ENCODE data around the gene DACH1. TPM values are rescaled to one million over a fixed set of nuclear protein-coding genes. Genes with fewer than 3 reads are reported as not detected.

The DACH1 gene
- total and polyA plus RNA-seq, 2 of the 13 experiments (the other 11 are each of a cell fraction or from before 2014, with no cell fraction given): not detected

DNA sequence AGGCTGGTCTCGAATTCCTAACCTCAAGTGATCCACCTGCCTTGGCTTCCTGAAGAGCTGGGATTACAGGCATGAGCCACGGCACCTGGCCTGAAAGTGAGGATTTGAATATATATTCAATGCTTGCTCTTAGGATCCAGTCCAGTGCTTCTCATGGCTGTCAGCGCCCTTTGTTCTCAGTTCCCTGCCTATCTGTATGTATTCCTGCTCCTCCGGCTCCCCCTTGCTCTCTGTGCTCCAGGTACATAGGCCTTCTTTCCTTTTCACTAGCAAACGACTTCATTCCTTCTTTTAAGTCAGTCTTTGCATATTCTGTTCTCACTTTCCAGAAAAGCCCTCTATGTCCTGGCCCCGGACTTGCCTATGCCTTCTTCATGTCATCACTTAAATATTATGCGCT lies 232.8 kb downstream of the DACH1 start:
- TF ChIP-seq ELF3 (CRISPR knock-in tag; IDR thresholded peaks at IDR 0.05) (no peak), NPAS2 (CRISPR knock-in tag; IDR thresholded peaks at IDR 0.05; ENCODE audit: borderline replicate concordance) (no peak), PHF5A (CRISPR knock-in tag; IDR thresholded peaks at IDR 0.05; ENCODE audit: low read depth, unreplicated experiment) (no peak), RARG (CRISPR knock-in tag; IDR thresholded peaks at IDR 0.05; ENCODE audit: low read depth) (no peak), CREM (IDR thresholded peaks at IDR 0.05) (no peak), CREM (CRISPR knock-in tag; IDR thresholded peaks at IDR 0.05) (no peak), ZC3H4 (CRISPR knock-in tag; IDR thresholded peaks at IDR 0.05; ENCODE audit: borderline replicate concordance) (no peak), ZNF816 (CRISPR knock-in tag; IDR thresholded peaks at IDR 0.05; ENCODE audit: borderline replicate concordance) (no peak)
- TF ChIP-seq, protein P1, sequence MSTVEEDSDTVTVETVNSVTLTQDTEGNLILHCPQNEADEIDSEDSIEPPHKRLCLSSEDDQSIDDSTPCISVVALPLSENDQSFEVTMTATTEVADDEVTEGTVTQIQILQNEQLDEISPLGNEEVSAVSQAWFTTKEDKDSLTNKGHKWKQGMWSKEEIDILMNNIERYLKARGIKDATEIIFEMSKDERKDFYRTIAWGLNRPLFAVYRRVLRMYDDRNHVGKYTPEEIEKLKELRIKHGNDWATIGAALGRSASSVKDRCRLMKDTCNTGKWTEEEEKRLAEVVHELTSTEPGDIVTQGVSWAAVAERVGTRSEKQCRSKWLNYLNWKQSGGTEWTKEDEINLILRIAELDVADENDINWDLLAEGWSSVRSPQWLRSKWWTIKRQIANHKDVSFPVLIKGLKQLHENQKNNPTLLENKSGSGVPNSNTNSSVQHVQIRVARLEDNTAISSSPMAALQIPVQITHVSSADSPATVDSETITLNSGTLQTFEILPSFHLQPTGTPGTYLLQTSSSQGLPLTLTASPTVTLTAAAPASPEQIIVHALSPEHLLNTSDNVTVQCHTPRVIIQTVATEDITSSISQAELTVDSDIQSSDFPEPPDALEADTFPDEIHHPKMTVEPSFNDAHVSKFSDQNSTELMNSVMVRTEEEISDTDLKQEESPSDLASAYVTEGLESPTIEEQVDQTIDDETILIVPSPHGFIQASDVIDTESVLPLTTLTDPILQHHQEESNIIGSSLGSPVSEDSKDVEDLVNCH (CRISPR knock-in tag; IDR thresholded peaks at IDR 0.05): no peak
- TF ChIP-seq, protein P2, sequence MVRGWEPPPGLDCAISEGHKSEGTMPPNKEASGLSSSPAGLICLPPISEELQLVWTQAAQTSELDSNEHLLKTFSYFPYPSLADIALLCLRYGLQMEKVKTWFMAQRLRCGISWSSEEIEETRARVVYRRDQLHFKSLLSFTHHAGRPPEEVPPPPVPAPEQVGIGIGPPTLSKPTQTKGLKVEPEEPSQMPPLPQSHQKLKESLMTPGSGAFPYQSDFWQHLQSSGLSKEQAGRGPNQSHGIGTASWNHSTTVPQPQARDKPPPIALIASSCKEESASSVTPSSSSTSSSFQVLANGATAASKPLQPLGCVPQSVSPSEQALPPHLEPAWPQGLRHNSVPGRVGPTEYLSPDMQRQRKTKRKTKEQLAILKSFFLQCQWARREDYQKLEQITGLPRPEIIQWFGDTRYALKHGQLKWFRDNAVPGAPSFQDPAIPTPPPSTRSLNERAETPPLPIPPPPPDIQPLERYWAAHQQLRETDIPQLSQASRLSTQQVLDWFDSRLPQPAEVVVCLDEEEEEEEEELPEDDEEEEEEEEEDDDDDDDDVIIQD (CRISPR knock-in tag; IDR thresholded peaks at IDR 0.05; ENCODE audit: low read depth): no peak
- TF ChIP-seq, protein P3, sequence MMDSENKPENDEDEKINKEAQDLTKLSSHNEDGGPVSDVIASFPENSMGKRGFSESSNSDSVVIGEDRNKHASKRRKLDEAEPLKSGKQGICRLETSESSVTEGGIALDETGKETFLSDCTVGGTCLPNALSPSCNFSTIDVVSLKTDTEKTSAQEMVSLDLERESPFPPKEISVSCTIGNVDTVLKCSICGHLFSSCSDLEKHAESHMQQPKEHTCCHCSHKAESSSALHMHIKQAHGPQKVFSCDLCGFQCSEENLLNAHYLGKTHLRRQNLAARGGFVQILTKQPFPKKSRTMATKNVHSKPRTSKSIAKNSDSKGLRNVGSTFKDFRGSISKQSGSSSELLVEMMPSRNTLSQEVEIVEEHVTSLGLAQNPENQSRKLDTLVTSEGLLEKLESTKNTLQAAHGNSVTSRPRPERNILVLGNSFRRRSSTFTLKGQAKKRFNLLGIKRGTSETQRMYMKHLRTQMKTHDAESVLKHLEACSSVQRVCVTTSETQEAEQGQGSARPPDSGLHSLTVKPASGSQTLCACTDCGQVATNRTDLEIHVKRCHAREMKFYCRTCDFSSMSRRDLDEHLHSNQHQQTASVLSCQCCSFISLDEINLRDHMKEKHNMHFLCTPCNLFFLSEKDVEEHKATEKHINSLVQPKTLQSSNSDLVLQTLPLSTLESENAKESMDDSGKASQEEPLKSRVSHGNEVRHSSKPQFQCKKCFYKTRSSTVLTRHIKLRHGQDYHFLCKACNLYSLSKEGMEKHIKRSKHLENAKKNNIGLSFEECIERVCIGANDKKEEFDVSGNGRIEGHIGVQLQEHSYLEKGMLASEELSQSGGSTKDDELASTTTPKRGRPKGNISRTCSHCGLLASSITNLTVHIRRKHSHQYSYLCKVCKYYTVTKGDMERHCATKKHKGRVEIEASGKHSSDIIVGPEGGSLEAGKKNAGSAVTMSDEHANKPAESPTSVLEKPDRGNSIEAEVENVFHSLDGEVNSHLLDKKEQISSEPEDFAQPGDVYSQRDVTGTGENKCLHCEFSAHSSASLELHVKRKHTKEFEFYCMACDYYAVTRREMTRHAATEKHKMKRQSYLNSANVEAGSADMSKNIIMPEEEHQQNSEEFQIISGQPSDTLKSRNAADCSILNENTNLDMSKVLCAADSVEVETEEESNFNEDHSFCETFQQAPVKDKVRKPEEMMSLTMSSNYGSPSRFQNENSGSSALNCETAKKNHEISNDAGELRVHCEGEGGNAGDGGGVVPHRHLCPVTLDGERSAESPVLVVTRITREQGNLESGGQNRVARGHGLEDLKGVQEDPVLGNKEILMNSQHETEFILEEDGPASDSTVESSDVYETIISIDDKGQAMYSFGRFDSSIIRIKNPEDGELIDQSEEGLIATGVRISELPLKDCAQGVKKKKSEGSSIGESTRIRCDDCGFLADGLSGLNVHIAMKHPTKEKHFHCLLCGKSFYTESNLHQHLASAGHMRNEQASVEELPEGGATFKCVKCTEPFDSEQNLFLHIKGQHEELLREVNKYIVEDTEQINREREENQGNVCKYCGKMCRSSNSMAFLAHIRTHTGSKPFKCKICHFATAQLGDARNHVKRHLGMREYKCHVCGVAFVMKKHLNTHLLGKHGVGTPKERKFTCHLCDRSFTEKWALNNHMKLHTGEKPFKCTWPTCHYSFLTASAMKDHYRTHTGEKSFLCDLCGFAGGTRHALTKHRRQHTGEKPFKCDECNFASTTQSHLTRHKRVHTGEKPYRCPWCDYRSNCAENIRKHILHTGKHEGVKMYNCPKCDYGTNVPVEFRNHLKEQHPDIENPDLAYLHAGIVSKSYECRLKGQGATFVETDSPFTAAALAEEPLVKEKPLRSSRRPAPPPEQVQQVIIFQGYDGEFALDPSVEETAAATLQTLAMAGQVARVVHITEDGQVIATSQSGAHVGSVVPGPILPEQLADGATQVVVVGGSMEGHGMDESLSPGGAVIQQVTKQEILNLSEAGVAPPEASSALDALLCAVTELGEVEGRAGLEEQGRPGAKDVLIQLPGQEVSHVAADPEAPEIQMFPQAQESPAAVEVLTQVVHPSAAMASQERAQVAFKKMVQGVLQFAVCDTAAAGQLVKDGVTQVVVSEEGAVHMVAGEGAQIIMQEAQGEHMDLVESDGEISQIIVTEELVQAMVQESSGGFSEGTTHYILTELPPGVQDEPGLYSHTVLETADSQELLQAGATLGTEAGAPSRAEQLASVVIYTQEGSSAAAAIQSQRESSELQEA (CRISPR knock-in tag; IDR thresholded peaks at IDR 0.05; ENCODE audit: not compliant biosample characterization): no peak
- TF ChIP-seq, protein P4, sequence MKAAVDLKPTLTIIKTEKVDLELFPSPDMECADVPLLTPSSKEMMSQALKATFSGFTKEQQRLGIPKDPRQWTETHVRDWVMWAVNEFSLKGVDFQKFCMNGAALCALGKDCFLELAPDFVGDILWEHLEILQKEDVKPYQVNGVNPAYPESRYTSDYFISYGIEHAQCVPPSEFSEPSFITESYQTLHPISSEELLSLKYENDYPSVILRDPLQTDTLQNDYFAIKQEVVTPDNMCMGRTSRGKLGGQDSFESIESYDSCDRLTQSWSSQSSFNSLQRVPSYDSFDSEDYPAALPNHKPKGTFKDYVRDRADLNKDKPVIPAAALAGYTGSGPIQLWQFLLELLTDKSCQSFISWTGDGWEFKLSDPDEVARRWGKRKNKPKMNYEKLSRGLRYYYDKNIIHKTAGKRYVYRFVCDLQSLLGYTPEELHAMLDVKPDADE (CRISPR knock-in tag; IDR thresholded peaks at IDR 0.05): no peak
- no peaks in the 10 kb centered on the region for H3K79me2 ChIP-seq (ENCODE audit: insufficient read depth, low read length)
- ATAC-seq: no peak
- FAIRE-seq: no peak
- no peaks in the 10 kb centered on the region for H3K27me3 ChIP-seq (ENCODE audit: control insufficient read depth in 1 of 2, insufficient read depth in 2 of 2, low read length in 2 of 2)
- no peak overlapping the region for H2AFZ ChIP-seq (ENCODE audit: low read length)
- H3K27ac ChIP-seq (ENCODE audit: extremely low read length, insufficient read depth, low read length): no peak overlapping the region
- 21% methylated on average over 7 of the region's 7 CpGs for WGBS (ENCODE audit: low lambda C conversion rate)
- in situ Hi-C loops (cut with HindIII; ENCODE audit: extremely low pct_ligation_motif_present, low pct_unique_long_range_greater_than_20kb) (no loop called here), intact Hi-C loops (cut with micrococcal nuclease; ENCODE audit: unreplicated experiment) (no loop called here)
- no peak overlapping the region for H3K4me3 ChIP-seq (replicated peaks in 1 of 3; ENCODE audit: insufficient read depth in 1 of 3, low read depth in 2 of 3, low read length in 3 of 3)
- H3K4me1 ChIP-seq (ENCODE audit: insufficient read depth, low read length): no peaks in the 10 kb centered on the region
- DNase-seq (ENCODE audit: low spot score): no peak
- no peak overlapping the region for H3K4me2 ChIP-seq (ENCODE audit: low read depth, low read length)
- no peaks in the 10 kb centered on the region for H4K20me1 ChIP-seq (ENCODE audit: insufficient read depth, low read length)
- no peaks in the 10 kb centered on the region for H3K9me3 ChIP-seq (ENCODE audit: low read length)
- H3K36me3 ChIP-seq (replicated peaks in 1 of 2; ENCODE audit: control insufficient read depth in 1 of 2, insufficient read depth in 2 of 2, low read length in 2 of 2): no peaks in the 10 kb centered on the region
- CTCF ChIA-PET (ENCODE audit: low intra/inter-chr PET ratio, low total read pairs): no interaction called here
- no TSS peak for BruUV-seq (replicated peaks)
- H3K9ac ChIP-seq (ENCODE audit: insufficient read depth, low read depth, low read length): no peak overlapping the region
- POLR2A ChIA-PET: no interaction called here

Data from HepG2 (cell line).